Right lobe of liver (tissue), 4 donors: Measurements from ENCODE around the gene HOXA2.

Experiments used
- POLR2A ChIP-seq: fragments of 450-650 bp; IDR thresholded peaks from one replicate; pipeline ENCODE4 v1.6.1; 2017; ENCODE audit warnings: antibody characterized with exemption, mild to moderate bottlenecking
- TF ChIP-seq, protein P1 (sequence below), 4 donors: fragments of 200-600 bp in 3 of 4; fragments of 450-650 bp in 1 of 4; IDR thresholded peaks; one replicate each; pipeline versions ENCODE4 v1.5.1 to v1.8.0; 2016 to 2022; ENCODE audit warnings: antibody characterized with exemption in 4 of 4, mild to moderate bottlenecking in 2 of 4
- donor health status: DM: no; HTN: no; CAD: no.
- donor health status: DM: no; HTN: no; CAD: no.
- donor health status: DM: no; HTN: yes; CAD: no.

DNA sequence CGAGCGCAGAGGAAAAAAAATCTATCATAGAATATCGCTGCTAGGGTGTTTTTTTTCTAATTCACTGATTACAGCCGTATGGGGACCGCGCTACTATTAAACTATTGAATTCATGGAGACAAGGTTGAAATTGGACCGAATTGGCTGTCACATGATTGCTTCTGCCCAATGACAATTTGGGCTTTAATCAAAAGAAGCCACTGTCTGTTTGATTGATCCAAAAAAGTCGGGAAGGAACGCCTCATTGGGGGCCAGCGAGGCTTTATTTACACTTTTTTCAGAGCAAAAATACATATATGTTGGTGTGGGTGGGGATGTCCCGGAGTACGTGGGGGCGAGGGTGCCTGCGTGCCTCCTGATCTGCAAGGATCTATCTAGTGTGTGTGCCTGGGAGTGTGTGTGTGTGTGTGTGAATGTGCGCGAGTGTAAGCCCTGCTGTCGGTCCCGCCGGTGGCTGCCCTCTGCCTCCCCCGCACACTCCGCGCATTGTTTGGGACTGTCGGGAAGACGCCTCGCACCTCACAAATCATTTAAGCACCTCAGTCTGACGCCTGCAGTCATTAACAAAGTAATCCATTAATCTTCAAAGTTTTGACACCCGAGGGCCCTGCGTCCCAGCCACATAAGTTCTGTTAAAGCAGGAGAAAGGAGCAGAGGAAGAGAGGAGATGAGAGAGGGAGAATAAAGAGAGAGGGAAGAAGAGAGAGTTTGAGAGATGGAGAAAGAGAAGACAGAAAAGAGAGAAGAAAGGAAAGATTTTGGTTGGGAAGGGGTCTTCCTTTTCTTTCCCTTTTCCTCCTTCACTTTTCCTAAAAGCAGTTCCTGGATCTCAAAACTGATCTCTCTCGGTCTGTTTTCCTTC is at the start of gene HOXA2:
- TF ChIP-seq, protein P1, sequence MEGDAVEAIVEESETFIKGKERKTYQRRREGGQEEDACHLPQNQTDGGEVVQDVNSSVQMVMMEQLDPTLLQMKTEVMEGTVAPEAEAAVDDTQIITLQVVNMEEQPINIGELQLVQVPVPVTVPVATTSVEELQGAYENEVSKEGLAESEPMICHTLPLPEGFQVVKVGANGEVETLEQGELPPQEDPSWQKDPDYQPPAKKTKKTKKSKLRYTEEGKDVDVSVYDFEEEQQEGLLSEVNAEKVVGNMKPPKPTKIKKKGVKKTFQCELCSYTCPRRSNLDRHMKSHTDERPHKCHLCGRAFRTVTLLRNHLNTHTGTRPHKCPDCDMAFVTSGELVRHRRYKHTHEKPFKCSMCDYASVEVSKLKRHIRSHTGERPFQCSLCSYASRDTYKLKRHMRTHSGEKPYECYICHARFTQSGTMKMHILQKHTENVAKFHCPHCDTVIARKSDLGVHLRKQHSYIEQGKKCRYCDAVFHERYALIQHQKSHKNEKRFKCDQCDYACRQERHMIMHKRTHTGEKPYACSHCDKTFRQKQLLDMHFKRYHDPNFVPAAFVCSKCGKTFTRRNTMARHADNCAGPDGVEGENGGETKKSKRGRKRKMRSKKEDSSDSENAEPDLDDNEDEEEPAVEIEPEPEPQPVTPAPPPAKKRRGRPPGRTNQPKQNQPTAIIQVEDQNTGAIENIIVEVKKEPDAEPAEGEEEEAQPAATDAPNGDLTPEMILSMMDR (IDR thresholded peaks at IDR 0.05), result no peak
- no peak for TF ChIP-seq POLR2A
